Testis (tissue), 2 donors: ENCODE results near the gene SHLD1.

ENCODE experiments used
- CTCF ChIP-seq, 3 experiments: fragments of 450-650 bp in 2 of 3; fragments of 200-600 bp in 1 of 3; sonication (generic) in 1 of 3; IDR thresholded peaks; one replicate each; pipeline ENCODE4 v1.5.1; 2016 to 2019; ENCODE audit warnings: antibody characterized with exemption in 3 of 3, mild to moderate bottlenecking in 2 of 3, moderate library complexity in 1 of 3
- POLR2A ChIP-seq: fragments of 450-650 bp; IDR thresholded peaks from one replicate; pipeline ENCODE4 v1.6.1; 2017; ENCODE audit warnings: antibody characterized with exemption, mild to moderate bottlenecking, moderate library complexity

- TF ChIP-seq POLR2A: no peak
- TF ChIP-seq CTCF (IDR thresholded peaks at IDR 0.05): no peak
Measured at GRCh38 chr20:5776077-5776476, 25.9 kb downstream of the SHLD1 start.
